SK-N-SH (cell line): ENCODE data around the gene MAT2A. TPM values are rescaled to one million over a fixed set of nuclear protein-coding genes. Genes with fewer than 3 reads are reported as not detected.

Experiments
- CTCF ChIA-PET: fragments of 300-600, 350-600 bp; formaldehyde crosslinking; extraction: SDS; loops from one replicate; lab custom pipeline; 2021; lab: Yijun Ruan, JAX
- POLR2A ChIA-PET: fragments of 350-600 bp; sonication (Branson Sonifier 250); formaldehyde crosslinking; extraction: SDS; loops from one replicate; lab custom pipeline; 2020; ENCODE audit warnings: antibody characterized with exemption, inconsistent platforms; lab: Yijun Ruan, JAX
- DNase-seq: peaks from one replicate; pipeline ENCODE4 v3.0.0; 2012
- H2AFZ ChIP-seq: fragments of 200-600 bp; sonication (generic); 2 replicates; pipeline ENCODE4 v1.8.1; 2016; ENCODE audit warnings: antibody characterized with exemption, mild to moderate bottlenecking, low read depth
- H3F3A ChIP-seq: fragments of 200-600 bp; sonication (generic); replicated peaks from 2 replicates; pipeline ENCODE3; 2016; ENCODE audit warnings: antibody characterized with exemption, mild to moderate bottlenecking; ENCODE audit not compliant: insufficient read depth
- H3K27ac ChIP-seq, 2 experiments: fragments of 200-500 bp in 1 of 2; fragments of 200-600 bp in 1 of 2; sonication (Bioruptor generic) in 1 of 2; sonication (generic), shearing (Covaris generic) in 1 of 2; 2 replicates each; pipeline versions ENCODE4 v1.5.1 to v1.6.1; 2014 to 2016; ENCODE audit warnings: low read depth in 2 of 2, inconsistent platforms in 1 of 2, low read length in 1 of 2, mild to moderate bottlenecking in 1 of 2, mixed read lengths in 1 of 2
- H3K27me3 ChIP-seq: fragments of 200-600 bp; sonication (generic), shearing (Covaris generic); 2 replicates; pipeline ENCODE4 v1.6.1; 2016; ENCODE audit warnings: mixed run types; ENCODE audit not compliant: insufficient read depth
- H3K36me3 ChIP-seq, 2 experiments: fragments of 200-500 bp in 1 of 2; fragments of 200-600 bp in 1 of 2; sonication (Bioruptor generic) in 1 of 2; sonication (generic) in 1 of 2; replicated peaks in 1 of 2; 2 replicates each; pipeline versions ENCODE3 to v1.5.1; 2014 to 2016; ENCODE audit warnings: low read length in 1 of 2, mild to moderate bottlenecking in 1 of 2; ENCODE audit not compliant: insufficient read depth in 2 of 2, control insufficient read depth in 1 of 2
- H3K4me1 ChIP-seq, 2 experiments: fragments of 200-500 bp in 1 of 2; fragments of 200-600 bp in 1 of 2; sonication (Bioruptor generic) in 1 of 2; sonication (generic), shearing (Covaris generic) in 1 of 2; 2 replicates each; pipeline versions ENCODE4 v1.5.1 to v1.6.1; 2014 to 2016; ENCODE audit warnings: low read depth in 1 of 2, low read length in 1 of 2, mixed run types in 1 of 2; ENCODE audit not compliant: insufficient read depth in 2 of 2, control insufficient read depth in 1 of 2
- H3K4me2 ChIP-seq: fragments of 200-600 bp; sonication (generic), shearing (Covaris generic); 2 replicates; pipeline ENCODE4 v1.6.1; 2017; ENCODE audit warnings: mixed run types
- H3K4me3 ChIP-seq, 2 experiments: fragments of 200-500 bp in 1 of 2; fragments of 200-600 bp in 1 of 2; sonication (Bioruptor generic) in 1 of 2; sonication (generic), shearing (Covaris generic) in 1 of 2; 2 replicates each; pipeline versions ENCODE4 v1.5.1 to v1.8.1; 2014 to 2016; ENCODE audit warnings: low read depth in 2 of 2, inconsistent platforms in 1 of 2, low read length in 1 of 2, mild to moderate bottlenecking in 1 of 2, mixed read lengths in 1 of 2, moderate library complexity in 1 of 2
- H3K79me2 ChIP-seq: fragments of 200-600 bp; sonication (generic); 2 replicates; pipeline ENCODE4 v1.8.1; 2017; ENCODE audit warnings: mild to moderate bottlenecking; ENCODE audit not compliant: insufficient read depth
- H3K9ac ChIP-seq: fragments of 200-600 bp; sonication (generic); 2 replicates; pipeline ENCODE4 v1.6.1; 2017; ENCODE audit warnings: mixed run types
- H3K9me2 ChIP-seq: fragments of 200-600 bp; sonication (generic); 2 replicates; pipeline ENCODE4 v1.6.1; 2017; ENCODE audit warnings: mixed run types
- H3K9me3 ChIP-seq: fragments of 200-600 bp; sonication (generic); 2 replicates; pipeline ENCODE4 v1.6.1; 2017; ENCODE audit warnings: mixed run types, mild to moderate bottlenecking, moderate library complexity
- H4K20me1 ChIP-seq: fragments of 200-600 bp; sonication (generic); 2 replicates; pipeline ENCODE4 v1.6.1; 2017; ENCODE audit warnings: mild to moderate bottlenecking, mixed run types; ENCODE audit not compliant: insufficient read depth
- ELF1 ChIP-seq: IDR thresholded peaks from 2 replicates; pipeline ENCODE4 v1.4.0; 2012
- GABPA ChIP-seq: IDR thresholded peaks from 2 replicates; pipeline ENCODE4 v1.4.0; 2012; ENCODE audit warnings: low read depth, mild to moderate bottlenecking
- JUND ChIP-seq: IDR thresholded peaks from 2 replicates; pipeline ENCODE4 v1.4.0; 2012
- RFX5 ChIP-seq: IDR thresholded peaks from 2 replicates; pipeline ENCODE4 v1.6.1; 2012; ENCODE audit warnings: mild to moderate bottlenecking, improper control_type of control experiment, low read length
- WGBS: methylation state at CpG from one replicate; pipeline ENCODE4 v1.1.6; 2017; ENCODE audit warnings: low lambda C conversion rate; 5-methylcytosine and 5-hydroxymethylcytosine counted together
- polyA plus RNA-seq, 3 experiments: library from polyadenylated mRNA; depleted of rRNA; stranded (reverse); fragments of >200 nt; gene quantifications; 2 replicates each; pipeline ENCODE4 v1.2.3, GENCODE V29; 2012
- TF ChIP-seq, protein P1 (sequence below): IDR thresholded peaks from 2 replicates; pipeline ENCODE4 v1.6.1; 2012; ENCODE audit warnings: mild to moderate bottlenecking, low read depth, low read length, moderate library complexity
- TF ChIP-seq, protein P2 (sequence below): IDR thresholded peaks from 2 replicates; pipeline ENCODE4; 2012
- TF ChIP-seq, protein P3 (sequence below): fragments of 200-600 bp; sonication (generic); IDR thresholded peaks from 2 replicates; pipeline ENCODE4 v1.6.1; 2017; ENCODE audit warnings: antibody characterized with exemption, mild to moderate bottlenecking, moderate library complexity

The MAT2A gene
- polyA plus RNA-seq, 1 of the 3 experiments (the other 2 are of a cell fraction), result 187 TPM

- TF ChIP-seq, protein P1, sequence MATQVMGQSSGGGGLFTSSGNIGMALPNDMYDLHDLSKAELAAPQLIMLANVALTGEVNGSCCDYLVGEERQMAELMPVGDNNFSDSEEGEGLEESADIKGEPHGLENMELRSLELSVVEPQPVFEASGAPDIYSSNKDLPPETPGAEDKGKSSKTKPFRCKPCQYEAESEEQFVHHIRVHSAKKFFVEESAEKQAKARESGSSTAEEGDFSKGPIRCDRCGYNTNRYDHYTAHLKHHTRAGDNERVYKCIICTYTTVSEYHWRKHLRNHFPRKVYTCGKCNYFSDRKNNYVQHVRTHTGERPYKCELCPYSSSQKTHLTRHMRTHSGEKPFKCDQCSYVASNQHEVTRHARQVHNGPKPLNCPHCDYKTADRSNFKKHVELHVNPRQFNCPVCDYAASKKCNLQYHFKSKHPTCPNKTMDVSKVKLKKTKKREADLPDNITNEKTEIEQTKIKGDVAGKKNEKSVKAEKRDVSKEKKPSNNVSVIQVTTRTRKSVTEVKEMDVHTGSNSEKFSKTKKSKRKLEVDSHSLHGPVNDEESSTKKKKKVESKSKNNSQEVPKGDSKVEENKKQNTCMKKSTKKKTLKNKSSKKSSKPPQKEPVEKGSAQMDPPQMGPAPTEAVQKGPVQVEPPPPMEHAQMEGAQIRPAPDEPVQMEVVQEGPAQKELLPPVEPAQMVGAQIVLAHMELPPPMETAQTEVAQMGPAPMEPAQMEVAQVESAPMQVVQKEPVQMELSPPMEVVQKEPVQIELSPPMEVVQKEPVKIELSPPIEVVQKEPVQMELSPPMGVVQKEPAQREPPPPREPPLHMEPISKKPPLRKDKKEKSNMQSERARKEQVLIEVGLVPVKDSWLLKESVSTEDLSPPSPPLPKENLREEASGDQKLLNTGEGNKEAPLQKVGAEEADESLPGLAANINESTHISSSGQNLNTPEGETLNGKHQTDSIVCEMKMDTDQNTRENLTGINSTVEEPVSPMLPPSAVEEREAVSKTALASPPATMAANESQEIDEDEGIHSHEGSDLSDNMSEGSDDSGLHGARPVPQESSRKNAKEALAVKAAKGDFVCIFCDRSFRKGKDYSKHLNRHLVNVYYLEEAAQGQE, result no peak
- TF ChIP-seq, protein P2, sequence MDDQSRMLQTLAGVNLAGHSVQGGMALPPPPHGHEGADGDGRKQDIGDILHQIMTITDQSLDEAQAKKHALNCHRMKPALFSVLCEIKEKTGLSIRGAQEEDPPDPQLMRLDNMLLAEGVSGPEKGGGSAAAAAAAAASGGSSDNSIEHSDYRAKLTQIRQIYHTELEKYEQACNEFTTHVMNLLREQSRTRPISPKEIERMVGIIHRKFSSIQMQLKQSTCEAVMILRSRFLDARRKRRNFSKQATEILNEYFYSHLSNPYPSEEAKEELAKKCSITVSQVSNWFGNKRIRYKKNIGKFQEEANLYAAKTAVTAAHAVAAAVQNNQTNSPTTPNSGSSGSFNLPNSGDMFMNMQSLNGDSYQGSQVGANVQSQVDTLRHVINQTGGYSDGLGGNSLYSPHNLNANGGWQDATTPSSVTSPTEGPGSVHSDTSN, result no peak
Measured at GRCh38 chr2:85588236-85588635, 49.3 kb downstream of the MAT2A start (continued).

DNA sequence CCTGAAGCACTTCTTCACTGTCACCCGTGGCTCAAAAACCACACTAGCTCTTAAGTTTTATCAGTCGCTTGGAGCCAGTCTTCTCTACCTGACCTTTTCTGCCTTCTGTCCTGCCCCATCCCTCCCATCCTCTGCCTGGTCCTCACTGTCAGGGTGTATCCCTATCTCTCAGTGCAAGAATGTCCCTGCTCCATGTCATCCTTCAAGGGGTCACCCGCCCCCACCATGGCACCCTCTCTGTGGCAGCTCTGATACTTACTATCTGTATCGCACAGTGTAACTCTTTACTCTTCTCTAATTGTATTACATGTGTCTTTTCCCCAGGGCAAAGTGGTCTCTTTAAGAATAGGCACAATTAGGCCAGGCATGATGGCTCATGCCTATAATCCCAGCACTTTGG, 49.7 kb downstream of the MAT2A start:
- TF ChIP-seq JUND, result no peak
- TF ChIP-seq, all 33 proteins: peak for 0
- no peaks in the 10 kb centered on the region for H3K79me2 ChIP-seq
- H3K36me3 ChIP-seq, result no peaks in the 10 kb centered on the region
- H3K9me3 ChIP-seq, result no peaks in the 10 kb centered on the region
- H3K9me2 ChIP-seq, result no peaks in the 10 kb centered on the region
- no peaks in the 10 kb centered on the region for H4K20me1 ChIP-seq
- H3K9ac ChIP-seq, result no peak overlapping the region
- no peaks in the 10 kb centered on the region for H3F3A ChIP-seq
- no peak overlapping the region for H3K4me2 ChIP-seq
- H3K4me3 ChIP-seq, result no peak overlapping the region
- H3K27me3 ChIP-seq, result no peaks in the 10 kb centered on the region
- WGBS, result 64% methylated on average over 4 of the region's 4 CpGs
- CTCF ChIA-PET, result no interaction called here
- no peak overlapping the region for H2AFZ ChIP-seq
- no peak overlapping the region for H3K27ac ChIP-seq
- H3K4me1 ChIP-seq, result peaks cover 10 to 11% of the 10 kb centered on the region in 2 experiments; a peak in 2 of 4 replicates
- no peak for DNase-seq
- POLR2A ChIA-PET, result no interaction called here

- 88% methylated on average over 4 of the region's 4 CpGs for WGBS
- Histone ChIP-seq H4K20me1 (no peaks in the 10 kb centered on the region), H3K4me3 (no peak overlapping the region), H3K4me1 (peaks cover 10 to 11% of the 10 kb centered on the region in 2 experiments; a peak in 2 of 4 replicates), H3K36me3 (no peaks in the 10 kb centered on the region), H3K27ac (no peak overlapping the region), H3K9me2 (no peaks in the 10 kb centered on the region), H3K79me2 (no peaks in the 10 kb centered on the region), H3K9ac (no peak overlapping the region), H3F3A (no peaks in the 10 kb centered on the region), H3K27me3 (no peaks in the 10 kb centered on the region), H3K9me3 (no peaks in the 10 kb centered on the region), H3K4me2 (no peak overlapping the region), H2AFZ (no peak overlapping the region)
- CTCF ChIA-PET, result interaction anchor here (1.3 kb wide), 1 partner anchor 21 kb away, joined by 3 read pairs; no protein-coding TSS in a partner anchor
- DNase-seq, result no peak
- POLR2A ChIA-PET, result no interaction called here
- no peak for TF ChIP-seq RFX5
- TF ChIP-seq GABPA, result no peak
- TF ChIP-seq ELF1, result no peak
- TF ChIP-seq, protein P3, sequence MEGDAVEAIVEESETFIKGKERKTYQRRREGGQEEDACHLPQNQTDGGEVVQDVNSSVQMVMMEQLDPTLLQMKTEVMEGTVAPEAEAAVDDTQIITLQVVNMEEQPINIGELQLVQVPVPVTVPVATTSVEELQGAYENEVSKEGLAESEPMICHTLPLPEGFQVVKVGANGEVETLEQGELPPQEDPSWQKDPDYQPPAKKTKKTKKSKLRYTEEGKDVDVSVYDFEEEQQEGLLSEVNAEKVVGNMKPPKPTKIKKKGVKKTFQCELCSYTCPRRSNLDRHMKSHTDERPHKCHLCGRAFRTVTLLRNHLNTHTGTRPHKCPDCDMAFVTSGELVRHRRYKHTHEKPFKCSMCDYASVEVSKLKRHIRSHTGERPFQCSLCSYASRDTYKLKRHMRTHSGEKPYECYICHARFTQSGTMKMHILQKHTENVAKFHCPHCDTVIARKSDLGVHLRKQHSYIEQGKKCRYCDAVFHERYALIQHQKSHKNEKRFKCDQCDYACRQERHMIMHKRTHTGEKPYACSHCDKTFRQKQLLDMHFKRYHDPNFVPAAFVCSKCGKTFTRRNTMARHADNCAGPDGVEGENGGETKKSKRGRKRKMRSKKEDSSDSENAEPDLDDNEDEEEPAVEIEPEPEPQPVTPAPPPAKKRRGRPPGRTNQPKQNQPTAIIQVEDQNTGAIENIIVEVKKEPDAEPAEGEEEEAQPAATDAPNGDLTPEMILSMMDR, result no peak
Measured at GRCh38 chr2:85589181-85589580, 50.2 kb downstream of the MAT2A start.
